H1 (cell line): Measurements from ENCODE around the gene CHRNA1. TPM values are rescaled to one million over a fixed set of nuclear protein-coding genes. Genes with fewer than 3 reads are reported as not detected.

Source experiments
- CTCF ChIA-PET: fragments of 300-600 bp; sonication (Branson Sonifier 250); formaldehyde crosslinking; loops from one replicate; lab custom pipeline; 2021; ENCODE audit not compliant: partially characterized antibody; lab: Charles Lee
- POLR2A ChIA-PET: fragments of 300-600 bp; sonication (Branson Sonifier 250); formaldehyde crosslinking; loops from one replicate; lab custom pipeline; 2021; ENCODE audit warnings: inconsistent platforms; ENCODE audit not compliant: partially characterized antibody; lab: Charles Lee
- DNase-seq, 2 experiments: peaks; one replicate each; pipeline versions ENCODE4 v3.0.0 to v3.0.0-alpha.2; 2010 to 2022; ENCODE audit warnings: low spot score in 2 of 2, low read depth in 1 of 2, mixed read lengths in 1 of 2
- FAIRE-seq: peaks from 2 replicates; lab custom pipeline; 2011; peaks lifted over from hg19 to GRCh38; lab: Jason Lieb, UNC
- H2AFZ ChIP-seq: 2 replicates; pipeline ENCODE4 v1.8.1; 2012; ENCODE audit warnings: low read length, inconsistent platforms
- H2AK5ac ChIP-seq: 2 replicates; pipeline ENCODE4 v1.6.1; 2013; ENCODE audit warnings: low read depth, low read length
- H2BK120ac ChIP-seq: replicated peaks from 2 replicates; pipeline ENCODE3; 2013; ENCODE audit warnings: low read depth, low read length, inconsistent platforms
- H2BK12ac ChIP-seq: 2 replicates; pipeline ENCODE4 v1.6.1; 2013; ENCODE audit warnings: low read depth, low read length
- H2BK15ac ChIP-seq: 2 replicates; pipeline ENCODE4 v1.6.1; 2013; ENCODE audit warnings: low read length
- H2BK20ac ChIP-seq: 2 replicates; pipeline ENCODE4 v1.6.1; 2013; ENCODE audit warnings: low read length
- H2BK5ac ChIP-seq: 2 replicates; pipeline ENCODE4 v1.6.1; 2013; ENCODE audit warnings: low read depth, low read length
- H3K14ac ChIP-seq: 2 replicates; pipeline ENCODE4 v1.6.1; 2013; ENCODE audit warnings: inconsistent platforms; ENCODE audit not compliant: insufficient read length
- H3K18ac ChIP-seq: 2 replicates; pipeline ENCODE4 v1.6.1; 2013; ENCODE audit warnings: low read length; ENCODE audit errors: extremely low read depth
- H3K23ac ChIP-seq: 2 replicates; pipeline ENCODE4 v1.6.1; 2013; ENCODE audit warnings: inconsistent platforms; ENCODE audit not compliant: insufficient read length
- H3K23me2 ChIP-seq: 2 replicates; pipeline ENCODE4 v1.6.1; 2013; ENCODE audit warnings: low read depth, low read length
- H3K27ac ChIP-seq: 2 replicates; pipeline ENCODE4 v1.6.1; 2011; ENCODE audit warnings: low read depth, low read length, inconsistent platforms
- H3K27me3 ChIP-seq, 4 experiments: replicated peaks in 1 of 4; 1 replicate in 1 of 4; 2 replicates in 3 of 4; pipeline versions ENCODE4 v1.6.1 to v1.8.1; 2011 to 2013; ENCODE audit warnings: low read length in 3 of 4, mild to moderate bottlenecking in 3 of 4, inconsistent platforms in 2 of 4, mixed read lengths in 2 of 4, moderate library complexity in 1 of 4; ENCODE audit not compliant: control insufficient read depth in 3 of 4, insufficient read depth in 3 of 4; ENCODE audit errors: extremely low read depth in 1 of 4
- H3K36me3 ChIP-seq, 4 experiments: 2 replicates each; pipeline versions ENCODE4 v1.6.1 to v1.8.1; 2011 to 2013; ENCODE audit warnings: mild to moderate bottlenecking in 4 of 4, low read length in 3 of 4, moderate library complexity in 2 of 4, control low read depth in 1 of 4, inconsistent platforms in 1 of 4; ENCODE audit not compliant: insufficient read depth in 4 of 4, control insufficient read depth in 2 of 4
- H3K4ac ChIP-seq: replicated peaks from 2 replicates; pipeline ENCODE3; 2013; ENCODE audit warnings: low read length, low read depth, mixed read lengths, inconsistent platforms; ENCODE audit not compliant: insufficient read length
- H3K4me1 ChIP-seq, 4 experiments: replicated peaks in 1 of 4; 1 replicate in 1 of 4; 2 replicates in 3 of 4; pipeline versions ENCODE4 v1.6.1 to v1.8.1; 2011 to 2013; ENCODE audit warnings: low read length in 3 of 4, inconsistent platforms in 2 of 4, mixed read lengths in 1 of 4; ENCODE audit not compliant: insufficient read depth in 4 of 4, control insufficient read depth in 3 of 4
- H3K4me2 ChIP-seq, 2 experiments: 2 replicates each; pipeline versions ENCODE4 v1.6.1 to v1.8.1; 2011 to 2013; ENCODE audit warnings: low read depth in 2 of 2, low read length in 2 of 2, control low read depth in 1 of 2, inconsistent platforms in 1 of 2, mild to moderate bottlenecking in 1 of 2; ENCODE audit not compliant: insufficient read depth in 1 of 2
- H3K4me3 ChIP-seq, 4 experiments: fragments of 200-600, 300-600 bp in 1 of 4; sonication (generic), shearing (Covaris generic), sonication (Bioruptor Twin) in 1 of 4; 2 replicates each; pipeline versions ENCODE4 v1.5.1 to v1.8.1; 2011 to 2016; ENCODE audit warnings: low read length in 4 of 4, low read depth in 3 of 4, control low read depth in 2 of 4, inconsistent platforms in 2 of 4, mild to moderate bottlenecking in 2 of 4, mixed read lengths in 1 of 4, moderate library complexity in 1 of 4; ENCODE audit not compliant: insufficient read depth in 2 of 4; ENCODE audit errors: extremely low read depth in 1 of 4
- H3K56ac ChIP-seq: replicated peaks from 2 replicates; pipeline ENCODE3; 2013; ENCODE audit warnings: low read depth, mild to moderate bottlenecking, mixed read lengths, low read length, inconsistent platforms; ENCODE audit not compliant: insufficient read length
- H3K79me1 ChIP-seq: 2 replicates; pipeline ENCODE4 v1.6.1; 2013; ENCODE audit warnings: low read depth, low read length, control low read depth
- H3K79me2 ChIP-seq, 2 experiments: 2 replicates each; pipeline versions ENCODE4 v1.6.1 to v1.8.1; 2012 to 2013; ENCODE audit warnings: low read length in 2 of 2, mild to moderate bottlenecking in 2 of 2, inconsistent platforms in 1 of 2; ENCODE audit not compliant: insufficient read depth in 2 of 2, control insufficient read depth in 1 of 2
- H3K9ac ChIP-seq, 4 experiments: replicated peaks in 1 of 4; 1 replicate in 1 of 4; 2 replicates in 3 of 4; pipeline versions ENCODE4 v1.6.1 to v1.8.1; 2011 to 2013; ENCODE audit warnings: low read depth in 3 of 4, low read length in 3 of 4, control low read depth in 2 of 4, mild to moderate bottlenecking in 2 of 4, moderate library complexity in 2 of 4, inconsistent platforms in 1 of 4; ENCODE audit errors: extremely low read depth in 1 of 4
- H3K9me3 ChIP-seq, 2 experiments: 2 replicates each; pipeline versions ENCODE4 v1.6.1 to v1.8.1; 2012 to 2013; ENCODE audit warnings: mild to moderate bottlenecking in 2 of 2, moderate library complexity in 2 of 2, control low read depth in 1 of 2, inconsistent platforms in 1 of 2, low read depth in 1 of 2, low read length in 1 of 2, mixed read lengths in 1 of 2; ENCODE audit not compliant: insufficient read depth in 2 of 2
- H4K20me1 ChIP-seq, 2 experiments: replicated peaks in 1 of 2; 2 replicates each; pipeline versions ENCODE3 to v1.8.1; 2011 to 2013; ENCODE audit warnings: inconsistent platforms in 2 of 2, low read length in 2 of 2, mild to moderate bottlenecking in 1 of 2; ENCODE audit not compliant: insufficient read depth in 2 of 2, control insufficient read depth in 1 of 2
- H4K5ac ChIP-seq: 2 replicates; pipeline ENCODE4 v1.6.1; 2013; ENCODE audit warnings: low read length, low read depth, mixed read lengths, inconsistent platforms; ENCODE audit not compliant: insufficient read length
- H4K8ac ChIP-seq: 2 replicates; pipeline ENCODE4 v1.8.0; 2013; ENCODE audit warnings: mild to moderate bottlenecking, moderate library complexity, low read length, inconsistent platforms; ENCODE audit not compliant: insufficient read depth; ENCODE audit errors: extremely low read depth
- H4K91ac ChIP-seq: replicated peaks from 2 replicates; pipeline ENCODE3; 2013; ENCODE audit warnings: low read length, mixed read lengths, inconsistent platforms; ENCODE audit not compliant: insufficient read length
- JUN ChIP-seq: IDR thresholded peaks from 2 replicates; pipeline ENCODE4 v1.6.1; 2011; ENCODE audit warnings: low read depth, mild to moderate bottlenecking, improper control_type of control experiment, low read length
- RNF2 ChIP-seq: fragments of 200-900, 300-1000 bp; sonication (generic); IDR thresholded peaks from 2 replicates; pipeline ENCODE4 v1.7.1; 2016; ENCODE audit warnings: borderline replicate concordance, low read depth, mild to moderate bottlenecking, antibody characterized with exemption, low read length; ENCODE audit not compliant: poor library complexity, severe bottlenecking; ENCODE audit errors: missing control alignments
- RXRA ChIP-seq: IDR thresholded peaks from 2 replicates; pipeline ENCODE4 v1.6.1; 2011; ENCODE audit warnings: low read depth, mild to moderate bottlenecking, low read length, moderate library complexity; ENCODE audit not compliant: insufficient read depth
- YY1 ChIP-seq: IDR thresholded peaks from 2 replicates; pipeline ENCODE4 v1.6.1; 2011; ENCODE audit warnings: low read depth, mild to moderate bottlenecking, low read length
- WGBS, 2 experiments: shearing (Covaris generic) in 1 of 2; methylation state at CpG; one replicate each; pipeline versions ENCODE4 v1.1.6 to v1.1.7; 2013 to 2015; ENCODE audit warnings: low lambda C conversion rate in 2 of 2, mixed read lengths in 2 of 2, inconsistent platforms in 1 of 2, low coverage in 1 of 2, missing lambda C conversion rate in 1 of 2; ENCODE audit not compliant: insufficient replicate concordance in 2 of 2, insufficient coverage in 1 of 2, insufficient read length in 1 of 2; ENCODE audit errors: extremely low coverage in 1 of 2, missing lambda C conversion rate in 1 of 2; 5-methylcytosine and 5-hydroxymethylcytosine counted together
- polyA plus RNA-seq, 7 experiments: library from polyadenylated mRNA; depleted of rRNA in 3 of 7; stranded (reverse) in 5 of 7; unstranded in 2 of 7; fragments of >200 nt in 5 of 7; fragments of 200-250 nt in 2 of 7; gene quantifications; 1 replicate in 5 of 7; 2 replicates in 1 of 7; 4 replicates in 1 of 7; pipeline versions ENCODE4 v1.2.1 to v1.2.3, GENCODE V29; 2011 to 2013; ENCODE audit warnings: missing spikeins in 2 of 7, mixed read lengths in 2 of 7
- total RNA-seq: library from RNA; stranded (reverse); fragmentation: NEBNext Ultra II Directional; extraction: Animal tissue kit (Norgen Biotek cat#: 25700); gene quantifications from 2 replicates; pipeline ENCODE4 v1.2.1, GENCODE V29; 2021

The CHRNA1 gene
- total and polyA plus RNA-seq, 2 of the 8 experiments (the other 6 are each of a cell fraction or from before 2014, with no cell fraction given): 0.11 to 0.15 TPM

DNA sequence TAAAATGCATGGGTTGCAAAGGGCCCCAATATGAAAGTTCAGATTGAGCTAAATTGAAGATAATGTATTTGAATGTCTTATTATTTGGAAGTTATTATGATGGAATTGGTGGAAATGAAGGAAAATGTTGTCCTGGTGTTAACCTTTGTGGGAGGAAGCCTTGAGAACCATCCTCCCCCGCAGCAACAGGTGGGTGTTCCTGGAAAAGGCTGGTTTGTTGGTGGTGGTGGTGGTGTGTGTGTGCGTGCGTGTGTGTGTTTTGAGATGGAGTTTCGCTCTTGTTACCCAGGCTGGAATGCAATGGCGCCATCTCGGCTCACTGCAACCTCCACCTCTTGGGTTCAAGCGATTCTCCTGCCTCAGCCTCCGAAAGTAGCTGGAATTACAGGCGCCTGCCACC is 36.2 kb downstream of the CHRNA1 start:
- Histone ChIP-seq H3K36me3 (no peaks in the 10 kb centered on the region), H3K23me2 (peaks cover 4% of the 10 kb centered on the region; the same call in 1 of the 2 replicates), H3K23ac (no peak overlapping the region), H3K4me2 (no peak overlapping the region), H2BK20ac (no peak overlapping the region), H2AK5ac (no peak overlapping the region), H3K14ac (no peak overlapping the region), H3K56ac (no peak overlapping the region), H2BK5ac (no peak overlapping the region), H3K4me3 (no peak overlapping the region), H4K91ac (no peak overlapping the region), H4K8ac (no peak overlapping the region), H4K20me1 (no peaks in the 10 kb centered on the region), H3K79me2 (no peaks in the 10 kb centered on the region), H2BK12ac (no peak overlapping the region), H3K9me3 (no peaks in the 10 kb centered on the region), H2AFZ (no peak overlapping the region), H2BK15ac (no peak overlapping the region), H3K27me3 (peaks cover 0 to 20% (median 9%) of the 10 kb centered on the region in 4 experiments; a peak in 5 of 7 replicates), H3K27ac (no peak overlapping the region), H3K79me1 (no peaks in the 10 kb centered on the region), H3K9ac (no peak overlapping the region), H3K4me1 (peaks cover 0 to 1% (median 0%) of the 10 kb centered on the region in 4 experiments; a peak in 3 of 7 replicates), H3K18ac (no peak overlapping the region), H2BK120ac (no peak overlapping the region), H3K4ac (no peak overlapping the region), H4K5ac (no peak overlapping the region)
- ChIA-PET POLR2A (no interaction called here), CTCF (interaction anchor here (0.8 to 6.9 kb wide), 3 partner anchors 9 to 29 kb away, joined by 3 to 47 read pairs (median 4); no protein-coding TSS in a partner anchor)
- TF ChIP-seq YY1 (no peak), RNF2 (no peak), JUN (no peak), RXRA (no peak)
- 96% methylated on average over 9 of the region's 9 CpGs; no CpG with 5 or more reads in 1 of the 2 experiments for WGBS, 2 experiments
- FAIRE-seq (no peak), DNase-seq (no peak)
